MM.1S (cell line): Measurements from ENCODE around the gene CD38.

Experiments
- DNase-seq: peaks from one replicate; pipeline ENCODE4 v3.0.0-alpha.2; 2015
- H2AFZ ChIP-seq: fragments of 300-600 bp; sonication (generic); 2 replicates; pipeline ENCODE4 v1.6.0; 2016; ENCODE audit warnings: antibody characterized with exemption, low read length
- H3F3A ChIP-seq: fragments of 300-600 bp; sonication (generic); 2 replicates; pipeline ENCODE4 v1.6.1; 2016; ENCODE audit warnings: mild to moderate bottlenecking, antibody characterized with exemption, low read length, moderate library complexity, mixed read lengths; ENCODE audit not compliant: insufficient read depth
- H3K27ac ChIP-seq: fragments of 300-600 bp; sonication (generic); 2 replicates; pipeline ENCODE4 v1.5.1; 2016; ENCODE audit warnings: mild to moderate bottlenecking, low read length
- H3K27me3 ChIP-seq: fragments of 300-600 bp; sonication (generic); replicated peaks from 2 replicates; pipeline ENCODE4 v1.6.0; 2016; ENCODE audit warnings: low read length; ENCODE audit not compliant: insufficient read depth
- H3K36me3 ChIP-seq: fragments of 300-600 bp; sonication (generic); replicated peaks from 2 replicates; pipeline ENCODE4 v1.6.1; 2016; ENCODE audit warnings: mild to moderate bottlenecking, low read length, mixed read lengths; ENCODE audit not compliant: insufficient read depth
- H3K4me1 ChIP-seq: fragments of 300-600 bp; sonication (generic); 2 replicates; pipeline ENCODE4 v1.6.1; 2016; ENCODE audit warnings: low read length, mixed read lengths
- H3K4me2 ChIP-seq: fragments of 300-600 bp; sonication (generic); 2 replicates; pipeline ENCODE4 v1.6.0; 2016; ENCODE audit warnings: low read depth, low read length
- H3K4me3 ChIP-seq: fragments of 300-600 bp; sonication (generic); 2 replicates; pipeline ENCODE4 v1.5.1; 2016; ENCODE audit warnings: low read length, mixed read lengths
- H3K79me2 ChIP-seq: fragments of 300-600 bp; sonication (generic); 2 replicates; pipeline ENCODE4 v1.6.1; 2016; ENCODE audit warnings: mixed run types, low read length, mixed read lengths
- H3K9ac ChIP-seq: fragments of 300-600 bp; sonication (generic); 2 replicates; pipeline ENCODE4 v1.6.1; 2016; ENCODE audit warnings: low read length, mixed read lengths
- H3K9me2 ChIP-seq: fragments of 300-600 bp; sonication (generic); replicated peaks from 2 replicates; pipeline ENCODE4 v1.6.1; 2016; ENCODE audit warnings: mild to moderate bottlenecking, low read length, mixed read lengths; ENCODE audit not compliant: insufficient read depth
- H3K9me3 ChIP-seq: fragments of 300-600 bp; sonication (generic); replicated peaks from 2 replicates; pipeline ENCODE4 v1.6.1; 2016; ENCODE audit warnings: mild to moderate bottlenecking, low read length, mixed read lengths; ENCODE audit not compliant: insufficient read depth
- H4K20me1 ChIP-seq: fragments of 300-600 bp; sonication (generic); 2 replicates; pipeline ENCODE4 v1.6.1; 2016; ENCODE audit warnings: mild to moderate bottlenecking, low read length, moderate library complexity, mixed read lengths; ENCODE audit not compliant: insufficient read depth
- EZH2 ChIP-seq: fragments of 300-600 bp; sonication (generic); optimal IDR thresholded peaks from 2 replicates; pipeline ENCODE3; 2017; ENCODE audit warnings: low read depth, mild to moderate bottlenecking, antibody characterized with exemption, low read length, mixed read lengths
- EZH2phosphoT487 ChIP-seq: fragments of 300-600 bp; sonication (generic); IDR thresholded peaks from 2 replicates; pipeline ENCODE4 v1.6.1; 2018; ENCODE audit warnings: antibody characterized with exemption, low read length
- TF ChIP-seq, protein P1 (sequence below): fragments of 300-600 bp; sonication (generic); IDR thresholded peaks from 2 replicates; pipeline ENCODE4 v1.5.1; 2016; ENCODE audit warnings: antibody characterized with exemption, low read length, mixed read lengths

The CD38 gene

GRCh38 chr4:15749001-15749400 lies 29.1 kb upstream of the CD38 start:
- Histone ChIP-seq H4K20me1 (no peaks in the 10 kb centered on the region), H2AFZ (no peak overlapping the region), H3K4me3 (no peak overlapping the region), H3K27ac (no peak overlapping the region), H3K27me3 (no peaks in the 10 kb centered on the region), H3F3A (peaks cover 2% of the 10 kb centered on the region; the same call in 1 of the 2 replicates), H3K9me2 (no peaks in the 10 kb centered on the region), H3K36me3 (no peaks in the 10 kb centered on the region), H3K9ac (no peak overlapping the region), H3K9me3 (no peaks in the 10 kb centered on the region), H3K79me2 (no peaks in the 10 kb centered on the region), H3K4me1 (peaks cover 7% of the 10 kb centered on the region), H3K4me2 (no peak overlapping the region)
- DNase-seq: no peak
- no peak for TF ChIP-seq EZH2
- TF ChIP-seq, protein P1, sequence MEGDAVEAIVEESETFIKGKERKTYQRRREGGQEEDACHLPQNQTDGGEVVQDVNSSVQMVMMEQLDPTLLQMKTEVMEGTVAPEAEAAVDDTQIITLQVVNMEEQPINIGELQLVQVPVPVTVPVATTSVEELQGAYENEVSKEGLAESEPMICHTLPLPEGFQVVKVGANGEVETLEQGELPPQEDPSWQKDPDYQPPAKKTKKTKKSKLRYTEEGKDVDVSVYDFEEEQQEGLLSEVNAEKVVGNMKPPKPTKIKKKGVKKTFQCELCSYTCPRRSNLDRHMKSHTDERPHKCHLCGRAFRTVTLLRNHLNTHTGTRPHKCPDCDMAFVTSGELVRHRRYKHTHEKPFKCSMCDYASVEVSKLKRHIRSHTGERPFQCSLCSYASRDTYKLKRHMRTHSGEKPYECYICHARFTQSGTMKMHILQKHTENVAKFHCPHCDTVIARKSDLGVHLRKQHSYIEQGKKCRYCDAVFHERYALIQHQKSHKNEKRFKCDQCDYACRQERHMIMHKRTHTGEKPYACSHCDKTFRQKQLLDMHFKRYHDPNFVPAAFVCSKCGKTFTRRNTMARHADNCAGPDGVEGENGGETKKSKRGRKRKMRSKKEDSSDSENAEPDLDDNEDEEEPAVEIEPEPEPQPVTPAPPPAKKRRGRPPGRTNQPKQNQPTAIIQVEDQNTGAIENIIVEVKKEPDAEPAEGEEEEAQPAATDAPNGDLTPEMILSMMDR: no peak
- TF ChIP-seq EZH2phosphoT487: no peak

- no peaks in the 10 kb centered on the region for H3K36me3 ChIP-seq
- no peak overlapping the region for H2AFZ ChIP-seq
- H3F3A ChIP-seq: peaks cover 18% of the 10 kb centered on the region
- no peaks in the 10 kb centered on the region for H3K27me3 ChIP-seq
- H3K9ac ChIP-seq: no peak overlapping the region
- no peak for DNase-seq
- H3K4me2 ChIP-seq: no peak overlapping the region
- TF ChIP-seq, protein P1: no peak
- no peak for TF ChIP-seq EZH2phosphoT487
- no peak for TF ChIP-seq EZH2
- no peaks in the 10 kb centered on the region for H3K9me2 ChIP-seq
- H3K27ac ChIP-seq: no peak overlapping the region
- no peaks in the 10 kb centered on the region for H3K9me3 ChIP-seq
- H4K20me1 ChIP-seq: no peaks in the 10 kb centered on the region
- no peaks in the 10 kb centered on the region for H3K79me2 ChIP-seq
- peaks cover 24% of the 10 kb centered on the region for H3K4me1 ChIP-seq
- no peak overlapping the region for H3K4me3 ChIP-seq
Observed at GRCh38 chr4:15751153-15751552, 27.0 kb upstream of the CD38 start.

- Histone ChIP-seq H3K9me2 (no peaks in the 10 kb centered on the region), H3K4me2 (no peak overlapping the region), H2AFZ (no peak overlapping the region), H4K20me1 (no peaks in the 10 kb centered on the region), H3K27ac (no peak overlapping the region), H3K4me1 (peaks cover 33% of the 10 kb centered on the region), H3K79me2 (no peaks in the 10 kb centered on the region), H3K27me3 (no peaks in the 10 kb centered on the region), H3F3A (peaks cover 27% of the 10 kb centered on the region), H3K9ac (no peak overlapping the region), H3K4me3 (no peak overlapping the region), H3K36me3 (no peaks in the 10 kb centered on the region), H3K9me3 (no peaks in the 10 kb centered on the region)
- no peak for TF ChIP-seq EZH2phosphoT487
- TF ChIP-seq, protein P1: no peak
- TF ChIP-seq EZH2: no peak
- DNase-seq: no peak
Observed at GRCh38 chr4:15753081-15753480, 25.0 kb upstream of the CD38 start.
